SH-SY5Y (cell line): Measurements from ENCODE around the gene RPLP2.

Experiments
- GATA2 ChIP-seq: IDR thresholded peaks from 2 replicates; pipeline ENCODE4 v1.6.1; 2011; ENCODE audit warnings: mild to moderate bottlenecking, low read depth, low read length
- GATA3 ChIP-seq: IDR thresholded peaks from 2 replicates; pipeline ENCODE4 v1.6.1; 2011; ENCODE audit warnings: low read depth, mild to moderate bottlenecking, low read length, moderate library complexity

DNA sequence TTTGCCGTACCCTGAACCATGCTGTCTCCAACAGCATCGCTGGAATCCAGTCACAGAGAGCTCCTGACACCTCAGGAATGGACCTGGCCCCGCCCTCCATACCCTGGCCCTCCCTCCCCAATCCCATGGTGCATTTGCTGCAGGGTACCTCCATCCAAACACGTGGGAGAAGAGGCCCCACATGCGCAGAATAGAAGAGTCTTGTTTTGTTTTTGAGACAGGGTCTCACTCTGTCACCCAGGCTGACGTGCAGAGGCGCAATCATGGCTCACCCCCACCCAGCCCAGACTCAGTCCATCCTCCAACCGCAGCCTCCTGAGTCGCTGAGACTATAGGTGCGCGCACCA is 6.6 kb downstream of the RPLP2 start:
- TF ChIP-seq GATA2 (no peak), GATA3 (no peak)
